NCI-H345 (cell line): ENCODE results near the gene CHST11.
A peak's percentile ranks its signal among the peaks of the same experiment; 100 is the strongest.

Experiments used
- DNase-seq: peaks from one replicate; lab custom pipeline; 2025; lab: John Stamatoyannopoulos, UW

Gene CHST11

DNA sequence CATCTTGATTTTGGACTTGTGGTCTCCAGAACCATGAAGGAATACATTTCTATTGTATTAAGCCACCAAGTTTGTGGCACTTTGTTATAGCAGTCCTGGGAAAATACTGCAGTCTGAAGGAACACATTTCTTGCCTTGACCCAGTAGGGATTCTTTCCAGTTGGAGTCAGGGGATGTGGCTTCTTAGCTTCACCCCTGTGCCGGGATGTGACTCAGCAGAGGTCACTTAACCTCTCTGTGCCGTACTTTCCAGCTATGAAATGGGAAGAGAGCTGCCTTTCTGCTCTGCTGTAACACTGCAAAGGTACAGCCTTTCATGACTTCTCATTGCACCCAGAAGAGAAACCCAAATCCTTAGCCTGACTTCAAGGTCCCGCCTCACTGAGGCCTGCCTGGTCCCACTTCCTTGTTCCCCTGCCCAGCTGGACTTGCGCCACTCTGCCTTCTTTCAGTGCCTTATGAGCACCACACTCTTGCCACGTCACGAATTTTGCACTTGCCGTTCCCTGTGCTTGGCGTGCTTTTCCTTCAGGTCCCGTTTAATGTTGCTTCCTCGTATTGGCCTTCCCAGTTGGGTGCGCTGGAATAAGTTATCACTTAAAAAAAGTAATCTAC is 24.2 kb downstream of the CHST11 start:
- DNase-seq, result no peak

DNA sequence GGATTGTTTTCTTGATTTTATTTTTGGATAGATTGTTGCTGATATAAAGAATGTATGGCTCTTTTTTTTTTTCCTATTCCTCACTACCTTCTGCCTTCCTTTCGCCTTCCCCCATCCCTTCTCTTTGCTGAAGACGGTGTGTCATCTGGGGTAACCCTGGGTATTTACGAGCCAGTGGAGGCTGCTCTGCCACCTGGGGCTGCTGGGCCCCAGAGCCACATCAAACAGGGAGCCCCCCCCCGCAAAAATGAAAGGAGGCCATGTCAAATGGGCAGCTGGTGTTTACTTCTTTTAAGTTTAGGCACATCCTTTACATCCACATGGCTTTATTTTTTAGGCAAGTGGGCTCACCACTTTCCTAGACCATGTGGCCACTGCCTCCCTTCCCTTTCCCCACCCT is 25.4 kb downstream of the CHST11 start:
- DNase-seq, result no peak

DNA sequence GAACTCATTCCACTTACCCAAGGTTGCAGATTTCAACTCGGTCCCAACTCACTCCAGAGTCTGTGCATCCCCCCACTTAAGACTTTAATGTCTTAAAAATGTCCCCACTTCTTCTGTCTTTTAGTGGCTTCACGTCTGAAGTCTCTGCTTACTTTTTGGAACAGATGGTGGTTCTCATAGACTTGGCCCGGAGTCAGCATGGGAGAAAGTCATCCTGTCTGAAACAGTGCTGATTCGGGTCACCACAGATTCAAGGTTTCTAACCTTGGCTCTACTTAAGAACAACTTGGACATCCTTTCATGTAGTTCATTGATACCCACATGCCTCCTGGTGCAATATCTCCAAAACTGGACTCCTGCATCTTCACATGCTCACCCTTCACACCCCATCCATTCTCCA is 26.0 kb downstream of the CHST11 start:
- no peak for DNase-seq

DNA sequence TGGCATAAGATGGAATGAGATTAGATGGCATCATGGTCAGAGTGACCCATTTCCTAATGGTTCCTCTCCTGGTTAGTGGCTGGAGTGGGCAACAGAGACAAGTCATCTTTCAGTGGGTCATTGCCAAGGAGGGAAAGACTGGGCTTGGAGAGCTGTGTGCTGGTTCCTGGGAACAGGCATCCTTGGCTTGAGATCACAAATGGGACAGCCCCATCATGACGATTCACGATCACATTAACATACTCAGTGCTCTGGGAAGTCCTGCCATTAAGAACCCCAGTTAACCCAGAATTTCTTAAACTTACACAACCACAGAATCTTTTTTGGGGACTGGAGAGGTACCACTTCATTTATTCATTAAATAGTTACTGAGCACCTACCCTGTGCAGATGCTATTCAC is 27.3 kb downstream of the CHST11 start:
- DNase-seq, result no peak

DNA sequence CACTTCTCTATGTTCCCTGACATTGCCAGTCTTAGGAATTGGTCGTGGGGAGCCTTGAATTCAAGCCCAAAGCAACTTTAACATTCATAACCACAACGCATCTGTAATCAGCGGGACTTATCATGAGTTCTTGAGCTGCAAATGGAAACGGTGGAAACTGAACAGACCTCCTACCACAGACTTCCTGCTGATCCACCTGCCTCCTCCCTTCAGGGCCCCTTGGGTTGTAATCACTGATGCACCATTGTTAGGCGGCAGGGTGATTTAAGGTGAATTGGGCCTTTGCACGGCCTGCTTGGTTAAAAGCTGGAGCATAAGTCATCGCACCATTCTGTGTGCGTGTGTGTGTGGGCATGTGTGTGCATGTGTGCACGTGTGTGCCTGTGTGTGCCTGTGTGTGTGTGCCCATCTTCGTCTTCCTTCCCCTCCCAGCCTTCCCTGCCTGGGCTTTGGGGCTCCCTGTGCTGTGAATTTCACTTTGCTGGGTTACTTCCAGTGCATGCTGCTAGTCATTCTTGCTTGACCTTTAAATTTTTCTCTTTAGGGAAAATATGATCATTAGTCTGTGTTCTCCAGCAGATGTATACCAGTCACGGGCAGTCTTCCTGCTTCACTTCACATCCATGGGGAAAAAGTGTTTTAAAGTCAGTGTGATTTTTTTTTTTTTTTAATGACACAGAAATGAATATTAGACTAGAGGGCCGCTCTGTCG is 29.1 kb downstream of the CHST11 start:
- DNase-seq, result no peak

DNA sequence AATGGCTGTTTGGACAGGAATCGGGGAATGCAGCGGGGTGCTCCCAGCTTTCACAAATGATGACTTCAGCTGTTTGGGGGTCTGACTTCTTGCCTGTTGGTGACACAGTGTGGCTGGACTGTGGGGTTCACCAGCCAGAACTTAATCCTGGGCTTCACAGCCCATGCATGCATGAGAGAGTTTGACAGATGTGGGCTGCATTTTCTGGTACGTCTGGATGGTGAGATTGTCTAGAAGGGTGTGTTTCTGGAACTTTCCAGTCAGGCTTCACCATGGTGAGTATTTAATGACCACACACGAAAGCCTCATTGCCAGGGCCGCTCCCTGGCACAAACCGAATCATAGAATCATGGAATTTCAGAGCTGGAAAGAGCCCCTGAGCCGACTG is 29.6 kb downstream of the CHST11 start:
- DNase-seq, result no peak

DNA sequence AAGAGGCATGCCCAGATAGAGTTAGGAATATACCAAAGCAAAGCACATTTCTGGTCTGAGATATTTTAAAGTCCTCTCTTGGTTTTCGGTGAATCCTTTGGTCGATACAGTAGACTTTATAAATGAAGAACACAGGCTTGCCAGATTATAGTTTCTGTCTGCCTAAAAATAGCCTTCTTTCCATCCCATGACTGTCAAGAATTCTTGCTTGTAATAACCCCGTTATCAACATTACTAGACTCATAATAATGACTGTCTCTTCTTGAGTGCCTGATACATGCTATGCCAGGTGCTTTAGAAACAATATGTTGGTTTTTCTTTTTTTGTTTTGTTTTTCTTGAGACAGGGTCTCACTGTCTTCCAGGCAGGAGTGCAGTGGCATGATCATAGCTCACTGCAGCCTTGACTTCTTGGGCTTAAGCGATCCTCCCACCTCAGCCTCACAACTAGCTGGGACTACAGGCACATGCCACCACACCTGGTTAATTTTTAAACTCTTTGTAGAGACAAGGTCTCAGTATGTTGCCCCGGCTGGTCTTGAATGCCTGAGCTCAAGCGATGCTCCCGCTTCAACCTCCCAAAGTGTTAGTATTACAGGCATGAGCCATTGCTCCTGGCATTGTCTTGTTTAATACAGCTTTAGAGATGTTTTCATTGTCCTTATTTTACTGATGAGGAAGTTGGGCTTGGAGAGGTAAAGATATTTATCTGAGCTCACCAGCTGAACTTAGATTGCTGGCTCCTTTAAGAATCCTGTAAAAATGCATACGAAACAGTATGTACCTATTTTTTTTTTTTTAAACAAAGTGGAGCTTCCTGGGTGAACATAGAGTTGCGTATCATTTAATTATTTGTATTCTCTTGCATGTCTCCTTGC is 30.4 kb downstream of the CHST11 start:
- DNase-seq, result no peak

DNA sequence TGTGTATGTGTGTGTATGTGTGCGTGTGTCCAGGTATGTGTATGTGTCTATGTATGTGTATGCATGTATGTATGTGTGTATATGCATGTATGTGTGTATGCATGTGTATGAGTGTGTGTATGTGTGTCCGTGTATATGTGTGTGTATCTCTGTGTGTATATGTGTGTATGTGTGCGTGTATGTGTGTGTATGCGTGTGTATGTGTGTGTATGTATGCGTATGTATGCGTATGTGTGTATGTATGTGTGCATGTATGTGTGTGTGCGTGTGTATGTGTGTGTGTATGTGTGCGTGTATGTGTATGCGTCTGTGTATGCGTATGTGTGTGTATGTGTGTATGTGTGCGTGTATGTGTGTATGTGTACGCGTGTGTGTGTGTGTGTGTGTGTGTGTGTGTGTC is 31.6 kb downstream of the CHST11 start:
- DNase-seq, result no peak

DNA sequence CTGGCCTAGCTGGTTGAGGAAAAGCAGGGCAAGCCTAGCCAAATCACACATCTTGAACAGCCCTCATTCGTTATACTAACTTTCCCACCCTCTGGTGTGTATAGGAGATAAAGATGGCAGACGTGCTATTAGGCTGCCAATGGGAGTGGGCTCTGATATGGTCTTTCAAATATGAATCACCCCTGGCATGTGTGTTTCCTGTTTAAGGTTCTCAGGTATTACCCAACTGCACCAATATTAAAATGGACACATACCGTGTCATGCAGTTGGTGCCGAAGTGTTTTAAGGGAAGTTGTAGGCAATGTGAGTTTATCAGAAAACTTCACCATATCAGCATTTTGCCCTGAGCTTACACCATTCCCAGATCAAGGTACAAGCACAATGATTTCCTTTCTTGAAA is 33.4 kb downstream of the CHST11 start:
- DNase-seq, result no peak

DNA sequence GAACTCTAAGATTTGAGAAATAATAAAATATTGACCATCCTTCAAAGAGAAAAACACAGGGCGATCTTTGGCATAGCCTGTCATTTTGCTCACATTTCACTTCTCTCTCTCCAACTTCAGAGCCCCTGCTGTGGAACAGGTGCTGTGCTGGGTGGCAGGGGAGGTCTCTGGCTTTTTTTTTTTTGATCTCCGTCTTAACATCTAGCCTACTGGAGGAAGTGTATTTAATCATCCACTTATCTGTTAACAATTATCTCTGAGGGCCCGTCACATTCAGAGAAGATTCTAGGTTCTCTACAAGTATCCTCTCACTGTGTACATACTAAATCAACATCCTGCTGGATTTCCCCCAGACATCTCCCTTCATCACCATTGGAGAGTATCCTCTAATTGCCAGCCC is 34.1 kb downstream of the CHST11 start:
- DNase-seq, result peak; percentile 71

DNA sequence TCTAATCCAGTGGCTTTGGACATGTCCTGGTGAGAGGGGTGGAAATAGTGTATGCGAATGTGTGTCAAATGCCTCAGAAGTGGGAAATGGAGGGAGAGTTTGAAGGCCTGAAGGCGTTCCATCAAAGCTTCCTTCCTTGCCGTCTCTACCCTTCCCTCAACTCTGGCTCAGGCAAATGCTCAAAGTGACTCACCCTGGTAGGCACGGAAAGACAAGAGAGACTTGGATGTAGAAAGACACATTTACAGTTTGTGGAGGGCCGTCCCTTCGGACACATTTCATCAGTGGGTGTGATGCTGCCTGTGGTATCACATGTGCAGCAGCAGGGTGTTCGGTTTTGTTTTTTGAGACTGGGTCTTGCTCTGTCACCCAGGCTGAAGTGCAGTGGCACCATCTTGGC is 36.7 kb downstream of the CHST11 start:
- DNase-seq, result no peak

DNA sequence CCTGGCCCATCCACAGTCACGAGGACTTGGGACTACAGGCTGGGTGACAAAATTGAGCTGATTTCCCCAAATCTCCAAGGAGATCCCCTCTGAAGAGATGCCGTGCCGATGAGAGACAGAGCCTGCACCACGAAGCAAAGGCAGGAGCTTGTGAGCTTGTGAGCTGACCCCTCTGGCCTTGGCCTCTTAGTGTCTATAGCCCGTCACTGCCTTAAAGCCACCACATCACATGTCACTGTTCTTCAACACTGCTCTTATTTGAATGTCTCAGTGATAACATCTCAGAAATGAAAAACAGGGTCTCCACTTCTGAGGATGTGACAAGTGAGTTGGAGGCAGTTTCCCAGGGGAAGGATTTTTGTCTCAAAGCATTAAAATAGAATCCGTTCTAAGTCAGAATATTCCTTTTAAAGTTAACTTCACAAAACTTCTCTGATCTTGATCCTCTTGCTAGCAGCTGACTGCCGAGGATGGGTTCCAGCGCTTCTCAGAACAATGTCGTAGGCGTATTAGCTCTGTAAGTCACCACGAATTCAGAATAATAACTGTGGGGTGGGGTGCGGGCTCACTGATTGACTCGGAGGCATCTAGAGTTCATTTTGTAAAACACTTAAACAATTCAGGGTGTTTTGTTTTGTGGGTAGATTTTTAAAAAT is 37.5 kb downstream of the CHST11 start:
- no peak for DNase-seq

DNA sequence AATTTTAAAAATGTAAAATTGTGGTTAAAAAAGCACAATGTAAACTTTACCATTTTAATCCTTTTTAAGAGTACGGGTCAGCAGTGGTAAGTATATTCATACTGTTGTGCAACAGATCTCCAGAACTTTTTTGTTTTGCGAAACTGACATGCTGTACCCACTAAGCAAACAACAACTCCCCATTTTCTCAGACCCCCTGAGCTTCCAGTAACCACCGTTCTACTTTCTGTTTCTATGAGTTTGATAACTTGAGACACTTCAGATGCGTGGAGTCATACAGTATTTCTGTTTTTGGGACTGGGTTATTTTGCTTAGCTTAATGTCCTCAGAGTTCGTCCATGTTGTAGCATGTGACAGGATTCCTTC is 38.0 kb downstream of the CHST11 start:
- no peak for DNase-seq

DNA sequence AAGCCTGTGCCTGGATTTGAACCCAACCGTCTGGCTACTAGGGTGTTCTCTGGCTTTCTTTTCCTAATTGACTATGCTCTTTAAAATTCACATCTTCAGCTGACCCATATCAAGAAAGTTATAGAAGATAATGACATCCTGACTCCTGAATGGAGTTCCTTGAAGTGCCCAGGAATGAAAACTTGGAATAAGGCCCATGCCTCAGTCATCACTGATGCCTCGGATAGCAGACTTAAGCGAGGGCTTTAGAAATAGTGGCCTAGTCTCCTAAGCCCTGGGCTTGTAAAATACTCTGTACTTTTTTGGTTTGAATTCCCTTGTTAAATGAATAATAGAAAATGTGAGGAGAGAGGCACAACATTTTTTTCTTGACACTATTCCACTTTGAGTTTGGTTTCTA is 39.0 kb downstream of the CHST11 start:
- no peak for DNase-seq

DNA sequence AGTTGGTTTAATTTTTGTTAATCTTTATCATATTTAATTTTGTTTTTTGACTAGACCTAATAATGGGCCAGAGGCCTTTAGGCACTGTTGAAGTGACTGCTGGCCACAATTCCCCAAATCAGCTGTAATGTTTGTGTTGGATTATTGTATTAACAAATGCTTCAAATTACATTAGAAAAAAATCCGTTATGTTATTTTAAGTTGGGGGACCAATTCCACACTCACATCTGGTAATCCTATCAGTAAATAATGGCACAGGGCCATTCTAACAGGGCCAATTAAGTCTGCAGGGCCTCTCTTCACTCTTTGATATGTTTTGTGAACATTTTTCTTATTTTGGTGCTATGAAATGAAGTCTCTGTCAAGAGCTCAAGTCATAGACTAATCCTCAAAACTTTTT is 39.6 kb downstream of the CHST11 start:
- DNase-seq, result no peak

DNA sequence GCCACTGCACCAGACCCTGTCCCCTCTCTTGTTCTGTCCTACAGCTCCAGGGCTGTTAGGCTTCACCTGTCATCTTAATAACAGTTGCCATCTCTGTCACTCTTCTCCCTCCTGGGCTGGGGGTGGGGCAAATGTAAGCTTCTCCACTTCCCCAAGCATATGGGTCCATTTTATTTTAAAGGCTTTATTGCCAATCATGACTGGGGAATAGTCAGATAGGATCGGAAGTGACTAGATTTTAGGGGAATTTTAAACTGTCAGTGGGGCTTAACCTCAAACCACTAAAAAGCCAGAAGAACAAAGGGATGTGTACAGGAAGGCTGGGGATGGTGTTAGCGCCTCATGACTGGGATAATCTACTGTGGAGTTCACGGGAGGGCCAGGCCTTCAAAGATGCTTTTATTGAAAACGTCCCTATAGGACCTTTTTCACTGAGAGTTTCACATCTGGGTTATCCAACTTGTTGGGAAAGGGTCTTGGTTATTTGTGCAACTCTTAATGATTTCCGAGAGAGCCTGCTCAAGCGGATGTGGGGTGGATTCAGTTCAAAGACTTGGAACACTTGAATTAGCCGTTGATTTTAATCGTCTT is 41.6 kb downstream of the CHST11 start:
- no peak for DNase-seq

DNA sequence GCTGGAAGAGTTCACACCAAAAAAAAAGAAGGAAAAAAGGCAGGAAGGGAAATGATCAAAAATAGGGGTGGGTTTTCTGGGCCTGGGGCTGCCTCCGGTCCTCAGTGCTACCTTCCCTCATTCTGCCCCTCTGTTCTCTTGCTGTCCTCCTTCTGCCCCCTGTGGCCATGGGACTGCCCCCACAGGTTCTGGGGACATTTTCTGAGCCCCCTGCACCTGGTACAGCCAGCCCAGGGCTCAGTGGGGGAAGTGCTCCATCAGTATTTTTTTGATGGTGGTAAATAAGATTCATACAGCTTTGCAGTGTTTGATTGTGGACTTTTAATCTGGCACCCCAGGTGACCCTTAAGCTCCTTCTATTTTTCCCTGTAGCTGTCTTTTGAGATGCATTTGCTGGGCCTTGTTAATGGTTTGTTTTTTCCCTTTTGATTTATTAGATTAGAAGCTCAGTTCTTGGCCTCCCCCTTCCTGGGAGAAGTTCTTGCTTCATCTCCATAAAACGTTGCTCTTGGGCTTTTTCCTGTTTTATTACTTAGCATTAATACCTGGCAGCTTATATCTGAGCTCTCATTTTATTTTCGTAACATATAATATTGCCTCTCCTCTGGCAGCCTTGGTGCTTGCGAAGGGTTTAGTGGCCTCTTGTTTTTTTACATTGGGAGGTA is 43.1 kb downstream of the CHST11 start:
- no peak for DNase-seq

DNA sequence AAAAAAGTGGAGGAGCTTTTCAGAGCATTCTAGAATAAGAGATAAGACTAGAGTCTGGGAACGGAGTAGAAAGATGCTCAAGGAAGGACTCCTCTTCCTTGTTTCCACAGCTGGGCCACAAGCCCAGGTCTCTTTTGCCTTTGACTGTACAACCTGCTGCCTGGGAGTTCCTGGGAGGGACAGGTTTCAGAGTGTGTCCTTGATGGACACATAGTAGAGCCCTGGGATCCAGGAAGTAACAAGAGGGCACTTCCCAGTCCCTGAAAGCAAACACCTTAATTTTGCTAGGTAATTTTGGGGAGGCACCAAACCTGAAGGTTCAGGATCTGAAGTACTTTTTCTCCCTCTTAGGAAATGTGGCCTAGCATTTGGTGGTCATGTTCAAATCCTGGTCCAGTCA is 44.4 kb downstream of the CHST11 start:
- DNase-seq, result no peak

DNA sequence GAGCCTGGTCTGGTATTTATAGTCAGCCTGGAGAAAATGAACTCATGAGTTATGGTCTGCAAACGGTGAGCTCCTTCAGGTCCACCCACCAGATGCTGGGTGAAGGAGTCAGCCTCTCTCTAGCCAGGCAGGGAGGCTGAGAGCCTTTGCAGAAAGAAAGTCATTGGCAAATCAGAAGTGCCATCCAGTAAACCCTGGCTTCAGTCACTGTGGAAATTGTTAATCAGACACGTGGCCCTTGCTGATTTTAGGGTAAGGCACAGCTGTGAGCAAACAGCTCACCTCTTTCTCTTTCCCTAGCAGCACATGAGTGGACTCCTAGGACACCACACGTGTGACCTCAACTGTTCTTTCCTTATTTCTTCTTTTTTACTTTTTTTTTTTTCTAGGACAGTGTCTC is 44.9 kb downstream of the CHST11 start:
- DNase-seq, result no peak

DNA sequence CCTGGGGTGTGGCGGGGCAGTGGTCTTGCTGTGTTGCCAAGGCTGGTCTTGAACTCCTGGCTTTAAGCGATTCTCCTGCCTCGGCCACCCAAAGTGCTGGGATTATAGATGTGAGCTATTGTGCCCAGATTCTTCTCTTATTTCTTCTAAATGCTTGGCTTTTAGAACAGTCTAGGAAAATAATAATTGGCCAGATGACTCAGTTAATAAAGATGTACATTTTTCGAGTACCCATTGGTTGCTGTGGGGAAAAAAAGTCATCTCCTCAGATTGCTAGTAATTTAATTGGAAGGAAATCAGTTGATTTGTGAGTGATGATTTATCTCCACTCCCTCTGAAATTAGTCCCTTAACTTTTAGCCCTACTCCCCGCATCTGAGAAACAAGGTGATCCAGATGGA is 45.5 kb downstream of the CHST11 start:
- no peak for DNase-seq

DNA sequence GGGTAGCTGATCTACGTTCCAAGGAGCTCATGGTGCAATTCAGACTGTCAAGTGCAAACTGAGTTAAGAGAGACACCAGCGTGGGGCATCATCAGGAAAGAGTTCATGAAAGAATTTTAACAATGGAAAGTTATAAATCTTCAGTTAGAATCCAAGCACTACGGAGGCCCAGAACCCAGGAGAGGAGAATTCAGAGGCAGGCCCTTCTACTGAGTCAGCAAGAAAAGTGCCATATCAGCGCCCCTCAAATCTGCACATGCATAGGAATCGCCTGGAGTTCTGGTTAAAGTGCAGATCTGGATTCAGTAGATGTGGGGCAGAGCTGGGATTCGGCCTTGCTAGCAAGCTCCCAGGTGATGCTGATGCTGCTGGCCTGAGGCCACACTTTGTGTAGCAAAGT is 45.9 kb downstream of the CHST11 start:
- no peak for DNase-seq

DNA sequence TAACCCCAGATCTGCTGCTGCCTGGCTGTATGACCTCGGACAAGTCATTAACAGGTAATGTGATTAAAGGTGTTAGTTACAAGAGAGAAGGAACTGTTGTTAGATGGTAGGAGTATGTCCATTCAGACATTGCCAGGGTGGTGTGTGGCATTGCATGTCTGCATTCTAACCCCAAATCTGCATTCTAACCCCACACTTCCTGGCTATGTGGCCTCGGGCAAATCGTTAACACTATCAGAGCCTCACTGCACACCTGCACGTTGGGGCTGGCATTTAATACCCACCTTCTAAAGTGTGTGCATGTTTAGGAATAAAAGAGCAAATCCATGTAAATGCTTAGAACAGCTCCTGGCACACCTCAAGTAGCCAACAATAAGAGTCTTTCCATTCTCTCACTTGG is 46.4 kb downstream of the CHST11 start:
- DNase-seq, result no peak
